GM12801 (cell line): Measurements from ENCODE around the gene AURKAIP1.

Experiments used
- CTCF ChIP-seq: IDR thresholded peaks from one replicate; pipeline ENCODE4 v1.5.1; 2011; ENCODE audit warnings: control low read depth; ENCODE audit not compliant: insufficient read length; ENCODE audit errors: extremely low read depth

Gene AURKAIP1

GRCh38 chr1:1407636-1408318 is 32.8 kb upstream of the AURKAIP1 start:
- no peak for TF ChIP-seq CTCF

GRCh38 chr1:1406821-1407635 is 32.0 kb upstream of the AURKAIP1 start, which contains the start of gene MRPL20:
Gene MRPL20, minus strand, starts transcription at chr1:1407293. Its CDS starts 76 bp downstream, at chr1:1407217.
- no peak for TF ChIP-seq CTCF

- no peak for TF ChIP-seq CTCF
Measured at GRCh38 chr1:1406101-1406820, 31.3 kb upstream of the AURKAIP1 start.

- TF ChIP-seq CTCF, result no peak
Measured at GRCh38 chr1:1403653-1404052, 28.6 kb upstream of the AURKAIP1 start.

- no peak for TF ChIP-seq CTCF
Measured at GRCh38 chr1:1402072-1402900, 27.3 kb upstream of the AURKAIP1 start.

- TF ChIP-seq CTCF, result no peak
Measured at GRCh38 chr1:1401457-1402010, 26.5 kb upstream of the AURKAIP1 start.
